ENCODE results near the gene WFS1. TPM values are rescaled to one million over a fixed set of nuclear protein-coding genes. Genes with fewer than 3 reads are reported as not detected.

Gene WFS1
- total RNA-seq, 1 donor: 0.42 TPM

GRCh38 chr4:6292376-6293096 lies 22.9 kb downstream of the WFS1 start:
- Histone ChIP-seq H3K9me3 (ENCODE audit: low read depth, low read length) (no peaks in the 10 kb centered on the region), H3K27me3 (ENCODE audit: insufficient read depth, low read length) (no peaks in the 10 kb centered on the region), H3K4me1 (ENCODE audit: insufficient read depth, low read length) (no peaks in the 10 kb centered on the region), H3K4me3 (ENCODE audit: low read length) (no peak overlapping the region)

- no peaks in the 10 kb centered on the region for H3K9me3 ChIP-seq (ENCODE audit: low read depth, low read length)
- H3K4me1 ChIP-seq (ENCODE audit: insufficient read depth, low read length): no peaks in the 10 kb centered on the region
- H3K4me3 ChIP-seq (ENCODE audit: low read length): no peak overlapping the region
- no peaks in the 10 kb centered on the region for H3K27me3 ChIP-seq (ENCODE audit: insufficient read depth, low read length)
Observed at GRCh38 chr4:6293097-6293445, 23.4 kb downstream of the WFS1 start.

DNA sequence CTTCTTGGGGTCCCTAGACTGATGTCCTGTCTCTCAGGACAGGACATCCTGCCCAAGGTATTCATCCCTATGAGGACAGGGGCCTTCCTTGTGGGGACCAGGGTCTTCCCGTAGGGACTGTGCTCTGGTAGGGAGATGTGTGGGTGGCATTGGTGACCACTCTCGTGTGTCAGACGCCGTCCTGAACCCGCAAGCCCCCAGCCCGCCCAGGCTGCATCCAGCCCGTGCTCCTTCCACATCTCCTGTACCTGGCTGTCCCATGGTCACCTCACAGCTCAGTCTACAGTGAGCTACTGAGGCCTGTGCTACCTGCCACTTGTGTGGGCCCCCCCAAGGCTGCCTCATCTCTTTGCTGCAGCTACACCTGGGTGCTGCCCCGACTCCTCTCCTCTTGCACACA lies 24.0 kb downstream of the WFS1 start:
- H3K4me1 ChIP-seq (ENCODE audit: insufficient read depth, low read length): no peaks in the 10 kb centered on the region
- H3K9me3 ChIP-seq (ENCODE audit: low read depth, low read length): no peaks in the 10 kb centered on the region
- H3K4me3 ChIP-seq (ENCODE audit: low read length): no peak overlapping the region
- H3K27me3 ChIP-seq (ENCODE audit: insufficient read depth, low read length): no peaks in the 10 kb centered on the region

DNA sequence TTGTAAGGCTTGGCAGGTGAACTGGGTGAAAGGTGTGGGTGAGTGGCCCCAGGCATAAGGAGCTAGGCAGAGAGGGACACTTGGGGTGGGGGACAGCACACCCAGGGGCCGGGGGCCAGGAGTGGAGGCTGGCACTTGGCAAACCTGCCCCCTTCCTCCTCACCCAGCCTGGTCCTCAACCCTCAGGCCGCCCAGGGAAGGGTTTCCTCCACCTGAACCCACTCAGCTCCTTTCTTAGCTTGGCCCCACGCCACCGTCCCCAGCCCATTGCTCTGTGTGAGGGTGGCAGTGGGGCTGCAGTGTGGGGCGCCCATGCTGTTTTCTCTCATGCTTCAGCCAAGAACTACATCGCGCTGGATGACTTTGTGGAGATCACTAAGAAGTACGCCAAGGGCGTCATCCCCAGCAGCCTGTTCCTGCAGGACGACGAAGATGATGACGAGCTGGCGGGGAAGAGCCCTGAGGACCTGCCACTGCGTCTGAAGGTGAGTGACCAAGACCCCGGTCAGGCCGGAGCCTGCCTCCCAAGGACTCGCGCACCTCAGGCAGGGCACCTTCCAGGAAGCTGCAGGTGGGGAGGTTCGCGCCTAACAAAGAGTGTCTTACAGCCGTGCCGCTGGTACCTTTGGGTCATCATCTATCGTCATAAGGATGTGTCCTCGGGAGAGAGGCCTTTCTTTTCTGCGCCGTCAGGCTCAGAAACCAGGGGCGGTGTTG lies 25.2 kb downstream of the WFS1 start:
- H3K4me1 ChIP-seq (ENCODE audit: insufficient read depth, low read length): no peaks in the 10 kb centered on the region
- H3K9me3 ChIP-seq (ENCODE audit: low read depth, low read length): no peaks in the 10 kb centered on the region
- no peaks in the 10 kb centered on the region for H3K27me3 ChIP-seq (ENCODE audit: insufficient read depth, low read length)
- H3K4me3 ChIP-seq (ENCODE audit: low read length): no peak overlapping the region

DNA sequence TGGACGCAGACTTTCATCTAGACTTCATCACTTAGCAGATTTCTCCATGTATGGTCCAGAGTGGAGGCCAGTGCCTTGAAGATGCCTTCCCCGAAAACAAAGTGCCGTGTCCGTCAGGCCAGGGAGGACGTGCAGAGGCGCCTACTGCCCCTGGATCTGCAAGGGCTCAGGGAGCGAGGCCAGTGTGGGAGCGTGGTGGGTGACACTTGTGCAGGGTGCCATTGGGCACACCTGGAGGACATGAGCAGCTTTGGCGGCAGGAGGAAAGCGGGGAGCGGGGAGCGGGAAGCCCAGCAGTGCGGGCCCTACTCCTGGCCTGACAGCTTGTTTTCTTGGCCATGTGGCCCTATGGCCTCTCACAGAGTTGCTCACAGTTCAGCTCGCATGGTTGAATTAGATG lies 25.8 kb downstream of the WFS1 start:
- H3K4me3 ChIP-seq (ENCODE audit: low read length): no peak overlapping the region
- H3K9me3 ChIP-seq (ENCODE audit: low read depth, low read length): no peaks in the 10 kb centered on the region
- H3K27me3 ChIP-seq (ENCODE audit: insufficient read depth, low read length): no peaks in the 10 kb centered on the region
- no peaks in the 10 kb centered on the region for H3K4me1 ChIP-seq (ENCODE audit: insufficient read depth, low read length)

DNA sequence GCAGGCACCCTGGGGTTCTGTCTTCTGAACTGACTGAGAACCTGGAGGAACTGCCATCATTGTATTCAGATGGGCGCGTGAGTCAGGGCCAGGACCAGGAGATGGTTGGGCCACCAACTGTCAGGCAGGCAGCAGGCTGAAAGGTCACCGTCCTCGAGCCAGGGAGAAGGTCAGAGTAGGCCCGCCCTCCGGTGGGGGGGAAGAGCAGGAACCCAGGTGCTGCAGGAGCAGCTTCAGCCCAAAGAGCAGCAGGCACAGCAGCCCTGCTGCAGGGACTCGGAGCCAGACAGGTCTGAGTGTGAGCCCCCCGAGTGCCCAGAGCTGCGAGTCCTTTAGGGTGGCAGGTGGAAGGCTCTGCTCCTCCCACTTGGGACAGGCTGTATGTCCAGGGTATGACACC lies 26.4 kb downstream of the WFS1 start:
- no peaks in the 10 kb centered on the region for H3K4me1 ChIP-seq (ENCODE audit: insufficient read depth, low read length)

DNA sequence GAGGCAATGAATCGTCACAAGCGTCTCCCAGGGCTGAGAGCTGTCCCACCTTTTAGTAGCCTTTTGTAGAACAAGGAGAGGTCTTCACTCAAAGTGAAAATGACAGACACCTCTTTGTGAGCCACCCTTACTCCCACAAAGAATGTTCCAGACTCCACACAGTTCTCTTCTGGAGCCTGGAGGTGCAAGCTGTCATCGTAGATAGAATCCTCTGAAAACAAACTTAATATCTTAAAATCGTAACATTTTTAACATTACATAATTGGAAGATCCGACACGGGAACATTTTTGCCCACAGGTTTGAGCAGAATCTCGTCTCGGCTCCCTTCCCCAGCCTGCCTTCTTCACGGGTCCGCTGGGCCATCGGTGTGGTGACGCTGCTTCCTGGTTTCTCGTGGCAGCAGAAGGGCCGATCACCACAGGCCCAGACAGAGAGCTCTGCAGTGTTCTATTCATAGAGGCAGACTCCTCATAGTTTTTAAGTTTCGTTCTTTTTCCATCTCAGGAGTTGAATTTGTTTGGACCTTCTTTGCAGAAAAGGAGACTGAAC lies 27.7 kb downstream of the WFS1 start:
- Histone ChIP-seq H3K4me3 (ENCODE audit: low read length) (no peak overlapping the region), H3K27me3 (ENCODE audit: insufficient read depth, low read length) (no peaks in the 10 kb centered on the region), H3K9me3 (ENCODE audit: low read depth, low read length) (no peaks in the 10 kb centered on the region), H3K4me1 (ENCODE audit: insufficient read depth, low read length) (no peaks in the 10 kb centered on the region)

More for the DNA sequence above, 26.4 kb downstream of the WFS1 start:
- H3K27me3 ChIP-seq (ENCODE audit: insufficient read depth, low read length): no peaks in the 10 kb centered on the region
- no peaks in the 10 kb centered on the region for H3K9me3 ChIP-seq (ENCODE audit: low read depth, low read length)
- H3K4me3 ChIP-seq (ENCODE audit: low read length): no peak overlapping the region

- H3K4me3 ChIP-seq (ENCODE audit: low read length): no peak overlapping the region
- H3K4me1 ChIP-seq (ENCODE audit: insufficient read depth, low read length): no peaks in the 10 kb centered on the region
- no peaks in the 10 kb centered on the region for H3K9me3 ChIP-seq (ENCODE audit: low read depth, low read length)
- H3K27me3 ChIP-seq (ENCODE audit: insufficient read depth, low read length): no peaks in the 10 kb centered on the region
Observed at GRCh38 chr4:6298035-6298434, 28.4 kb downstream of the WFS1 start.

DNA sequence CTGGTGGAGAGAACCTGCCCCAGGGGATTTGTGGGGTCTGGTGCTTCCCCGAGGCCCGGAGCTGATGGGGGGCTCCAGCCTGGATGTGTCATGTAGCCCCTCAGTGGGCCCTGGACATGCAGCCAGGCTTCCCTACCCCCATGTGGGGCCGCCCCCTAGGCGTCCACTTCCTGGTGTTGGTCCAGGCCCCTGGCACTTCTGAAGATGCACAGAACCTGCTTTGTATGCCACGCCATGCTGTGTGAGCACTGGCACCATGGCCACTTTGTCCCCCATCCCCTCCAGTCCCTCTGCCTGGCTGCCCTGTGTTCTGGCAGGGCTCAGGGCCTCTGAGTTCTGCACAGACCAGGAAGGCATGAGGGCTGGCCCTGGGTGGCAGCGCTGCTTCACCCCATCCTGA lies 29.2 kb downstream of the WFS1 start:
- Histone ChIP-seq H3K9me3 (ENCODE audit: low read depth, low read length) (no peaks in the 10 kb centered on the region), H3K27me3 (ENCODE audit: insufficient read depth, low read length) (no peaks in the 10 kb centered on the region), H3K4me3 (ENCODE audit: low read length) (no peak overlapping the region), H3K4me1 (ENCODE audit: insufficient read depth, low read length) (no peaks in the 10 kb centered on the region)

DNA sequence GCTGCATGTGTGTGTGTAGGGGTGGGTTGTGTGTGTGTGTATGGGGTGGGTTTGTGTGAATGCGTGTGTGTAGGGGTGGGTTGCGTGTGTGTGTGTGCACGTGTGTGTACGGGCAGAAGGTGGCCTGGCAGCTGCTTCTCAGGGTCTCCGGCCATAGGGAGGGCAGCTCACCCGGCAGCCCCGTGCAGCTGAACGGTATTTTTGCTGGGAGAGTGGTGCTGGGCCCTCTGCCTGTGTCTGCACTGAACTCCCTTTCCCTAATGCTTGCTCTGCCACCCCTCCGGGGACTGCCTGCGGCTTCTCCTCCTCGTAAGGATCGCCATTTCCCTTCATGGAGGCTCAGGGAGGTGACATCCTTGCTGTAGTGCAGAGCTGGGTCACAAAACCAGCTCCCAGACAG lies 30.2 kb downstream of the WFS1 start:
- H3K9me3 ChIP-seq (ENCODE audit: low read depth, low read length): no peaks in the 10 kb centered on the region
- no peaks in the 10 kb centered on the region for H3K27me3 ChIP-seq (ENCODE audit: insufficient read depth, low read length)
- H3K4me3 ChIP-seq (ENCODE audit: low read length): no peak overlapping the region
- H3K4me1 ChIP-seq (ENCODE audit: insufficient read depth, low read length): no peaks in the 10 kb centered on the region

DNA sequence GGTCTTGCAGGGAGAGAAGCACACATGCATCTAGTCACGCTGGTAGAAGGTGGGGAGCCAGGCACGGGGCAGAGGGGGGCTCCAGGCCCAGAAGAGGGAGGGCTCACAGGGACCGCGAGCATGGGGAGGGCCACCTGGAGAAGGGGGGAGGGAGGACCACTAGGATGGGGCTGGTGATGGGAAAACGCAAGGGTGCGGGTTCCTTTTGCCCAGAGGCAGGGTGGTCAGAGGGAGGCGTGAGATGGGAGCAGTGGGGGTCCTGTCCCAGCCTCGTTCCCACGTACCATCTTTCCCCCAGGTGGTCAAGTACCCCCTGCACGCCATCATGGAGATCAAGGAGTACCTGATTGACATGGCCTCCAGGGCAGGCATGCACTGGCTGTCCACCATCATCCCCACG lies 30.7 kb downstream of the WFS1 start:
- Histone ChIP-seq H3K27me3 (ENCODE audit: insufficient read depth, low read length) (no peaks in the 10 kb centered on the region), H3K4me1 (ENCODE audit: insufficient read depth, low read length) (no peaks in the 10 kb centered on the region)

GRCh38 chr4:6301051-6301731 lies 31.5 kb downstream of the WFS1 start:
- Histone ChIP-seq H3K4me1 (ENCODE audit: insufficient read depth, low read length) (no peaks in the 10 kb centered on the region), H3K4me3 (ENCODE audit: low read length) (no peak overlapping the region), H3K9me3 (ENCODE audit: low read depth, low read length) (no peaks in the 10 kb centered on the region), H3K27me3 (ENCODE audit: insufficient read depth, low read length) (no peaks in the 10 kb centered on the region)

More for the DNA sequence above, 30.7 kb downstream of the WFS1 start:
- Histone ChIP-seq H3K9me3 (ENCODE audit: low read depth, low read length) (no peaks in the 10 kb centered on the region), H3K4me3 (ENCODE audit: low read length) (no peak overlapping the region)

DNA sequence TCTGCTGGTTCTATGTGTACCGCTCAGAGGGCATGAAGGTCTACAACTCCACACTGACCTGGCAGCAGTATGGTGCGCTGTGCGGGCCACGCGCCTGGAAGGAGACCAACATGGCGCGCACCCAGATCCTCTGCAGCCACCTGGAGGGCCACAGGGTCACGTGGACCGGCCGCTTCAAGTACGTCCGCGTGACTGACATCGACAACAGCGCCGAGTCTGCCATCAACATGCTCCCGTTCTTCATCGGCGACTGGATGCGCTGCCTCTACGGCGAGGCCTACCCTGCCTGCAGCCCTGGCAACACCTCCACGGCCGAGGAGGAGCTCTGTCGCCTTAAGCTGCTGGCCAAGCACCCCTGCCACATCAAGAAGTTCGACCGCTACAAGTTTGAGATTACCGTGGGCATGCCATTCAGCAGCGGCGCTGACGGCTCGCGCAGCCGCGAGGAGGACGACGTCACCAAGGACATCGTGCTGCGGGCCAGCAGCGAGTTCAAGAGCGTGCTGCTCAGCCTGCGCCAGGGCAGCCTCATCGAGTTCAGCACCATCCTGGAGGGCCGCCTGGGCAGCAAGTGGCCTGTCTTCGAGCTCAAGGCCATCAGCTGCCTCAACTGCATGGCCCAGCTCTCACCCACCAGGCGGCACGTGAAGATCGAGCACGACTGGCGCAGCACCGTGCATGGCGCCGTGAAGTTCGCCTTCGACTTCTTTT lies 32.2 kb downstream of the WFS1 start:
- Histone ChIP-seq H3K4me3 (ENCODE audit: low read length) (no peak overlapping the region), H3K27me3 (ENCODE audit: insufficient read depth, low read length) (no peaks in the 10 kb centered on the region), H3K9me3 (ENCODE audit: low read depth, low read length) (no peaks in the 10 kb centered on the region), H3K4me1 (ENCODE audit: insufficient read depth, low read length) (no peaks in the 10 kb centered on the region)

DNA sequence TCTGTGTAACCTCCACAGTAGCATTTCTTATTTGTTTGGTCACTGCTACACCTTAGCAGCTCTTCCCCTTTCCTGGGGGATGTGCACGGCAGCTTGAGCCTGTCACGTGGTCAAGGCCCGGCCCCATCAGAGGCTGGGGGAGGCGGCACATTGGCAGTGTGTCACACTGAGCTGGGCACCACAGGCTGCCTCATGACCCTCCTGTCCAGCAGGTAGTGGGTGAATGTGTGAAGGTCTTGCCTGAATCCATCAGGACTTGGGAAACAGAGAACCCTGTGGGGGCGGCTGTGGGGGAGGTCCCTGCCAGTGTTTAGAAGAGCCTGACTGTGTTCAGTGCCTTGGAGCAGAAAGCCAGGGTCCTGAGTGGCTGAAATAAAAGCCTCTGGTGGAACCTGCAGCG lies 33.2 kb downstream of the WFS1 start:
- Histone ChIP-seq H3K9me3 (ENCODE audit: low read depth, low read length) (no peaks in the 10 kb centered on the region), H3K27me3 (ENCODE audit: insufficient read depth, low read length) (peaks cover 2% of the 10 kb centered on the region), H3K4me3 (ENCODE audit: low read length) (no peak overlapping the region), H3K4me1 (ENCODE audit: insufficient read depth, low read length) (no peaks in the 10 kb centered on the region)

DNA sequence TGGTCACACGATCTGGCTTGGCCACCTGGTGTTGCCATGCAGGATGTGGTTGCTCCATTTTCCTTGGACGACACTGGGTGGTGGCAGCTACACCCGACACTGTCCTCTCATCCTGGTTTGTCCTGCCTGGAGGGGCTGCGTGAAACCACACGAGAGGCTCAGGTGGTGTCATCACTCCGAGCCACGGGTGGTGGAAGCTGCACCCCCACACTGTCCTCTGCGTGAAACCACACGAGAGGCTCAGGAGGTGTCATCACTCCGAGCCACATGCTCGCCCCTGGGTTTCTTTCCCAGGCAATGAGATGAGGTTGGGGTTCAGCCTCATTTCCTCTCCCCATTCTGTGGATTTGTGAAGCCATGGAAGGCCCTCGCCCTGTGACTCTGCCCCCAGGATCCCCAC lies 34.3 kb downstream of the WFS1 start:
- Histone ChIP-seq H3K27me3 (ENCODE audit: insufficient read depth, low read length) (peaks cover 8% of the 10 kb centered on the region), H3K4me1 (ENCODE audit: insufficient read depth, low read length) (no peaks in the 10 kb centered on the region), H3K4me3 (ENCODE audit: low read length) (no peak overlapping the region), H3K9me3 (ENCODE audit: low read depth, low read length) (no peaks in the 10 kb centered on the region)

All from mononuclear cell (primary cell).